DMS53 (cell line): ENCODE measurements around the gene TMEM184A.
A peak's percentile ranks its signal among the peaks of the same experiment; 100 is the strongest.

ENCODE experiments used
- DNase-seq: peaks from one replicate; lab custom pipeline; 2025; lab: John Stamatoyannopoulos, UW

TMEM184A gene

GRCh38 chr7:1555813-1556543, at the start of gene TMEM184A:
Gene TMEM184A, minus strand, starts transcription at chr7:1556205. Its CDS starts 721 bp downstream, at chr7:1555484.
- peak; percentile 99 for DNase-seq

GRCh38 chr7:1604383-1604782, 48.4 kb upstream of the TMEM184A start:
- DNase-seq = no peak

- no peak for DNase-seq
Observed at GRCh38 chr7:1603346-1604225, 47.6 kb upstream of the TMEM184A start.

GRCh38 chr7:1602386-1602785, 46.4 kb upstream of the TMEM184A start:
- DNase-seq = no peak

GRCh38 chr7:1601956-1602355, 46.0 kb upstream of the TMEM184A start:
- peak; percentile 31 for DNase-seq

GRCh38 chr7:1599640-1600395, 43.8 kb upstream of the TMEM184A start:
- DNase-seq = no peak

- DNase-seq = no peak
Observed at GRCh38 chr7:1598961-1599639, 43.1 kb upstream of the TMEM184A start.

- no peak for DNase-seq
Observed at GRCh38 chr7:1598286-1598685, 42.3 kb upstream of the TMEM184A start.

GRCh38 chr7:1597791-1598190, 41.8 kb upstream of the TMEM184A start:
- no peak for DNase-seq

- DNase-seq = no peak
Observed at GRCh38 chr7:1597066-1597760, 41.2 kb upstream of the TMEM184A start.

GRCh38 chr7:1596181-1597043, 40.4 kb upstream of the TMEM184A start:
- no peak for DNase-seq

GRCh38 chr7:1595636-1596035, 39.6 kb upstream of the TMEM184A start:
- no peak for DNase-seq

- DNase-seq = no peak
Observed at GRCh38 chr7:1595027-1595426, 39.0 kb upstream of the TMEM184A start.

GRCh38 chr7:1593904-1594421, 38.0 kb upstream of the TMEM184A start:
- no peak for DNase-seq

GRCh38 chr7:1593091-1593866, 37.3 kb upstream of the TMEM184A start:
- peak; percentile 23 for DNase-seq

GRCh38 chr7:1592299-1592871, 36.4 kb upstream of the TMEM184A start:
- DNase-seq = no peak

GRCh38 chr7:1591876-1592275, 35.9 kb upstream of the TMEM184A start:
- DNase-seq = no peak

GRCh38 chr7:1591396-1591795, 35.4 kb upstream of the TMEM184A start:
- no peak for DNase-seq

GRCh38 chr7:1590887-1591286, 34.9 kb upstream of the TMEM184A start:
- no peak for DNase-seq
